HG03103 (cell line): ENCODE results near the gene HSPA9.
A peak's percentile ranks its signal among the peaks of the same experiment; 100 is the strongest.

Experiments used
- ATAC-seq: cut with Tn5 transposase; IDR thresholded peaks from one replicate; pipeline ENCODE4 v1.9.1; 2021; ENCODE audit warnings: low read depth; ENCODE audit not compliant: unreplicated experiment

Gene HSPA9

DNA sequence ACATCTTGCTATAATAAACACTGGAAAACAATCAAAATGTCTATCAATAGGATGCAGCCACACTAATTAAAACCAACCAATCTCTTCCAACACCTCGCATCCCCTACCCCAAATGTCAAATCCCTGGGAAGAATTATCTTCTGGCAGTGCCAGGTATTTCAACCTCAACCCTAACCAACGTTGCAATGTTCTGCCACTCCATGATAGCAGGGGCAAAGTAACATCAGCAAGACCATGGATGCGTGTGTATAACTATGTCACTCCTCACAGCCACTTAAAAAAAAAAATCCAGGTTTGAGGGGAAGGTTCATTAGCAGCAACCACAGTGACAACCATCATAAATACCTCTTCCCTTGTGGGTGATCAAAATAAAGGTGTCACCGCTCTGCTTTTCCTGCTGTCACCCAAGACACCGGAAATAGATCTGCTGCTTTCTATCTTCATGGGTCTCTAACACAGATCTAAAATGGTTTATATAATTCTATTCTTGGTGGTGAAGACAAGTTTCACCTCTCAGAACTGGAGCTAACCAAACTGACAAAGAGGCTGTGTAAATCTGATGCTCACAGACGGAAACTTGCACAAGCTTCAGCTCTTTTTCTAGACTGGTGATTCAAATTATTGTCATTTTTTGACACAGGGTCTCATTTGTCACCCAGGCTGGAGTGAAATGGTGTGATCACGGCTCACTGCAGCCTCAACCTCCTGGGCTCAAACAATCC lies 9.9 kb downstream of the HSPA9 start:
- ATAC-seq, result no peak

- ATAC-seq, result no peak
These were observed 11.0 kb downstream of the HSPA9 start for GRCh38 chr5:138564242-138564641.

DNA sequence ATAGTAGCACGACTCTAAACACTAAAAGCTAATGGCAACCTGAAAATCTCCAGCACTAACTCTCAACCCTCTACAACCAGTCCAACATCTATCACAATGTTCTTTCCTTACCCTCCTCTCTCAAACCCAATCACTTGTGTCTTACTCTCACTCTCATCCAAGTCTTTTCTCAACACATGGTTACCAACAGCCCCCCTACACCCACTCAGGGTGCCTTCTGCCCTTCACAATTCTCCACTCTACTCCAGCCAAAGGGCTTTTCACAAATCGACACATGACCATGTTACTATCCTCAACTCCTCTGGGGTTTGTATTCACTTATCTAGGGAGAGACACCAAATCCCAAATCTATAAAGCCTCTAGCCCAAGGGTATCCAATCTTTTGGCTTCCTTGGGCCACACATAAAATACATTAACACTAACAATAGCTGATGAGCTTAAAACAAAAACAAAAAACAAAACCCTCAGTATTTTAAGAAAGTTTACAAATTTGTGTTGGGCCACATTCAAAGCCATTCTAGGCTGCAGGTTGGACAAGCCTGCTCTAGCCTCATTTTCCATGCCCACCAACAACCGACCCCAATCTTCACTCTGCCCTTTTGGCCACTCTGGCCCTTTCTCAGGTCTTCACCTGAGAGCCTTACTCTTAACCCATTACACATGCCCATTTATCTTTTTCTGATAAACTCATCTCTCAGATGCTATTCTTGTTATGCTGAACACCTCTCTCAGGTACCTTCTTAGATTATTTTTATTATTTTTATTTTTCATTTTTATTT lies 11.7 kb downstream of the HSPA9 start:
- no peak for ATAC-seq

DNA sequence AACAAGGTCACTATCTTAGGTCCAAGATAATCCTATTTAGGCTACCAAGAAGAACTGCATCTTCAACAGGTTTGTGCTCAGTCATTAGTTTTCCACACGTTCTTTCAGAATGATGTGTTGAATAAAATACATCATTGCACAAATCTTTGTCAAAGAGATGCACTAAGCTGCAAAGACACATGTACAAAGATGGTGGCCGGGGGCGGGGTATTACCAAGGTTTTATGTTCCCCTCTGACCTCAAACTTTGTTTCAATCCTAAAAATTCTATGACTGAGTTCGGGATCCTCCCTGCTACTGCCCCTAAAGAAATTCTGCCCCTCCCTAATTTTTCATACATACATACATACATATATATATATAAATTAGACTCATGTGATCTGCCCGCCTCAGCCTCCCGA lies 14.2 kb downstream of the HSPA9 start:
- no peak for ATAC-seq

DNA sequence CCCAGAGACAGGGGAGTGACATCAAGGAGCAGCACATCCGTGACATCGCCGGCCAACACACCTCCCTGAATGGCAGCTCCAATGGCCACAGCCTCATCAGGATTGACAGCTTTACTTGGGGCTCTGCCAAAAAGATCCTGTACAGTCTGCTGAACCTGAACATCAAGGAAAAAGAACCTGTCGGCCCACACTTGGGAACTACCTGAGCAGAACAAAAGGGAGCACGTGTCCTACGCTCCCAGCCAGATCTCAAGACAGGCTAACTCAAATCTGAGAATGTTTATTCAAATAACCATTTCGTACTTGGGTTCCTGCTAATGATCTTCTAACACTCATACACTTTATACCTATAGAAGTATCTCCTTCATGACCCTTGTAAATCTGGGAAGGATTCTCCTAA lies 15.3 kb downstream of the HSPA9 start:
- ATAC-seq, result no peak

GRCh38 chr5:138557677-138558076 lies 17.5 kb downstream of the HSPA9 start:
- ATAC-seq, result no peak

- ATAC-seq, result no peak
These were observed 21.1 kb downstream of the HSPA9 start for GRCh38 chr5:138554143-138554542.

GRCh38 chr5:138553437-138554095 lies 21.6 kb downstream of the HSPA9 start:
- ATAC-seq, result no peak

DNA sequence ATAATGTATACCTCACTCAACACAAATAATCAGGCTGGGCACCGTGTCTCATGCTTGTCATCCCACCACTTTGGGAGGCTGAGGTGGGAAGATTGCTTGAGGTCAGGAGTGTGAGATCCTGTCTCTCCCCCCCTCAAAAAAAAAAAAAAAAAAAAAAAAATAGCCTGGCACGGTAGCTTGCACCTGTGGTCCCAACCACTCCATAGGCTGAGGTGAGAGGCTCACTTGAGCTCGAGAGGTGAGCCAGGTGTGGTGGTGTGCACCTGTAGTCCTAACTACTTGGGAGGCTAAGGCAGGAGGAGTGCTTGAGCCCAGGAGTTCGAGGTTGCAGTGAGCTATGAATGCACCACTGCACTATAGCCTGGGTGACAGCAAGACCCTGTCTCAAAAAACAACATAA lies 22.5 kb downstream of the HSPA9 start:
- ATAC-seq, result no peak

DNA sequence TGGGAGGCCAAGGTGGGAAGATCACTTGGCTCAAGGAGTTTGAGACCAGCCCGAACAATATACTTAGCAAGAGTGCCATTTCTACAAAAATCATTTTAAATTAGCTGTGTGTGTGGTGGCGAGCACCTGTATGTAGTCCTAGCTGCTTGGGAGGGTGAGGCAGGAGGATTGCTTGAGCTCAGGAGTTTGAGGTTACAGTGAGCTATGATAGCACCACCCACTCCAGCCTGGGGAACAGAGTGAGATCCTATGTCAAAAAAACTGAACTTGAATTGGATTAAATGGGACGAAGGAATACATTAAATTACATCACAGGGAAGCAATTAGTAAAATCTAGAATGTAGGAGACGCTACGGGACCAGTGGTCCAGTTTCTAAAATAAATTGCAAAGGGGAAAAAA lies 25.8 kb downstream of the HSPA9 start:
- no peak for ATAC-seq

DNA sequence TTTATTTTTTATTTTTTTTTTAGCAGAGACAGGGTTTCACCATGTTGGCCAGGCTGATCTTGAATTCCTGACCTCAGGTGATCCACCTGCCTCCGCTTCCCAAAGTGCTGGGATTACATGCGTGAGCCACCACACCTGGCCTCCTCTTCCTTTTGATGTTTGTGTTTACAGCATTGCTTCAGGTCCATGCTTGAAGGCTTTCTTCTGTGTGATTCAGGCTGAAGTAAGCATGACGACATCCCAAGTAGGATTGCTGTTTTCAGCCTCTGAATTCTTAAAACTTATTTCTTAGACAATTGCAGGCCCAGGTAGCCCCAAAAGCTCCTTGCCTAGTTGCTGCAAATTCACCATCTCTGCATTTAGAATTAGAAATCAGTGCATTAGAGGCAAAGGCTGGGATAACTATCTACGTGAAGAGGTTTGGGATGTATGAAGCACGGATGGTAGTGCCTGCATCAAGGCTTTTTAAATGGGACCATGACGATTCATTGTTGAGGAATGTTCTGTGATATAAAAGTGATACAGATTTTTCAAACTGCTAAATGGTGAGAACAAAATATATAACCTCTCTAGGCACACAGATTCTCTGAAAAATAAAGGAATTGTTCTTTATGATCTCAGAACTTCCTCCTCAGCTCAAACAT lies 29.2 kb downstream of the HSPA9 start:
- ATAC-seq, result no peak

- no peak for ATAC-seq
These were observed 30.7 kb downstream of the HSPA9 start for GRCh38 chr5:138544181-138545134.

- no peak for ATAC-seq
These were observed 31.5 kb downstream of the HSPA9 start for GRCh38 chr5:138543730-138544104.

DNA sequence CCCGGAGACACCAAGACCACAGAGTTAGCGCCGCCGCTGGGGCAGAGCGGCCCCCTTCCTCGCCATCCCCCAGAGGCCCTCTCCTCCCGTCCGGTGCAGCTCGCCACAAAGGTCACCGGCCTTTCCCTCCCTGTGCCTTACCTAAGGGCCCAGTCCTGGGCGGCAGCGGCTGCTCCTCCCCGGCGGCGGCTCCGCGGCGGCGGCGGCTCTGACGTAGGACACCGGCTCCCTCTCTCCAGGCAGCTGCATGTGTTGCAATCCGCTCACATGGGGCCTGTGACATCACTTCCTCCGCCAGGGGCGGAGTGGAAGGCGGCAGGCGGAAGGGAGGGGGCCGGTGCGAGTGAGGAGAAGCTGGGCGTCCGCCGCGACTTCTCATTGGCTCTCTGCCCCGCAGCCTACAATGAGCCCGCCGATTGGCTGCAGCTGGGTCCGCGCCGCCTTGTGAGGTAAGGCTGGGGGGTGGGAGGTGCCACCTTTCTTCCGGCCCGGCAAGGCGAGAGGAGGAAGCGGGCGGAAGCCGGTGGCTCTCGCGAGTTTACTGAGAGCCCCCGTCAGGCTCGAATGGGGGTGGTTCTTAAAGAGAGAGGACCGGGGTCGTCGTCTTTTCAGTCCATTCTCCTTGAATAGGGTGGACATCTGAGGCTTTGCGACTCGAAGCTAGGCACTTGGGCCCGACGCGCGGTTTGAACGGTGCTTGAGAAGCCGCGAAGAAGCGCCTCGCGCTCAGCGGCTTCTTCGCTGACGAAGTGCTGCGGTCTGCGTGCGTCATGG lies 32.1 kb downstream of the HSPA9 start, which contains the start of gene ETF1:
Gene ETF1, minus strand, starts transcription at position 281 of the 774 bp plus-strand sequence. CDS start 318 bp downstream, outside the sequence.
- ATAC-seq, result peak; percentile 92

DNA sequence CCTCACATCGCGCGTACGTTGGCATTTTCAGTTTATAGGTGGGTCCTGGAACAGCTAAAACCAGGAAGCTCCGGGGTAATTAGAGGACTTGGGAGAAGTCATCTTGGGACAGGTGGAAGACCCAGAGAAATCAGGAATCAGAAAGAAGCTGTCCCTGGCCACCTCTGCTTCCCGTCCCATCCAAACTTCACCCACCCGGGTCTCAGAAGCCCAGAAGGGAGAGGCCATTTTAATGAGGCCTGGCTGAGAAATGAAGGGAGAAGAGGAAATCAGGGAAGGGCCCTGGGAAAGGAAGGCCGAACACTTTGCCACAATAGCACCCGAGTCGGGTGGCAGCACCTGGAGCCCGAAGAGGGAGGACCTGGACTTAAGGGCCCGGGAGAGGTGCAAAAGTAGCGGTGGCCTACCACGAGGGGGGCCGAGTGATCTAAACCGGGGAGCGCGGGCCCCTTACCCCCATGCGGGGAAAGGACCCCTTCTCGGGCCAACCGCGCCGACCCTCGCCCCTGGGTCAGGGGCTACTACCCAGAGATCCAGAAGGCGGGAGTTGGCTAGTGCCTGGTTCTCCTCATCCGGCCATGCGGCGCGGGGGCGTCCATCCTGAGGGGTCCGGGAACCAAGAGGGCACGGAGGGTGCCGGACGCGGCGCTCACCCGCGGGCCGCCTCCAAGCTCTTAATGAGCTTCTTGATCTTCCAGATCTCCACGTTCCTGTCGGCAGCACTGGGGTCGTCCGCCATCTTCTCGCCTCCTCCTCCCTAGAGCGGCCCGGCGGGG lies 32.8 kb downstream of the HSPA9 start:
- no peak for ATAC-seq

GRCh38 chr5:138541511-138542179 lies 33.6 kb downstream of the HSPA9 start:
- no peak for ATAC-seq

DNA sequence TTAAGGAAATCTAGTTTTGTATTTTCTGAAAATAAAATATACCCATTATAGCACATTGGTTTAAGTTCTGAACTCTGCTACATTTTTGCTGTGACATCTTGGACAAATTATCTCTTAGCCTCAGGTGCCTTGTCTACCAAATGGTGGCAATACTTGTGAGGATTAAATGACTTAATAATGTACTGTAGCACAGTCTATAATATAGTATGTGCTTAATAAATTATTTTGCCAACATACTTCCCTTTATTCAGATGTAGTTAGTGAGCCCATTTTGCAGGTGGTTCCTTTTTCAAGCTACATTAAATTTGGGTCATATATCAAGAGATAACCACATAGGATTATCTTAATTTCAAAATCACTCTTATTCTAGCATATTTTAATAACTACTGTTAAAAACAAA lies 35.4 kb downstream of the HSPA9 start:
- ATAC-seq, result no peak
